ENCODE data around the gene HNRNPA1L2.
"Not testable (repeated sequence)": the region's sequence is repeated elsewhere in the genome, so short reads cannot be mapped to it uniquely, and the experiment has no call there.

HNRNPA1L2 gene

GRCh38 chr13:52609013-52609606 is 33.1 kb upstream of the HNRNPA1L2 start:
- H3K27ac ChIP-seq = not testable (repeated sequence)
- TF ChIP-seq, protein P1, sequence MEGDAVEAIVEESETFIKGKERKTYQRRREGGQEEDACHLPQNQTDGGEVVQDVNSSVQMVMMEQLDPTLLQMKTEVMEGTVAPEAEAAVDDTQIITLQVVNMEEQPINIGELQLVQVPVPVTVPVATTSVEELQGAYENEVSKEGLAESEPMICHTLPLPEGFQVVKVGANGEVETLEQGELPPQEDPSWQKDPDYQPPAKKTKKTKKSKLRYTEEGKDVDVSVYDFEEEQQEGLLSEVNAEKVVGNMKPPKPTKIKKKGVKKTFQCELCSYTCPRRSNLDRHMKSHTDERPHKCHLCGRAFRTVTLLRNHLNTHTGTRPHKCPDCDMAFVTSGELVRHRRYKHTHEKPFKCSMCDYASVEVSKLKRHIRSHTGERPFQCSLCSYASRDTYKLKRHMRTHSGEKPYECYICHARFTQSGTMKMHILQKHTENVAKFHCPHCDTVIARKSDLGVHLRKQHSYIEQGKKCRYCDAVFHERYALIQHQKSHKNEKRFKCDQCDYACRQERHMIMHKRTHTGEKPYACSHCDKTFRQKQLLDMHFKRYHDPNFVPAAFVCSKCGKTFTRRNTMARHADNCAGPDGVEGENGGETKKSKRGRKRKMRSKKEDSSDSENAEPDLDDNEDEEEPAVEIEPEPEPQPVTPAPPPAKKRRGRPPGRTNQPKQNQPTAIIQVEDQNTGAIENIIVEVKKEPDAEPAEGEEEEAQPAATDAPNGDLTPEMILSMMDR (conservative IDR thresholded peaks at IDR 0.05) = peak; percentile 36

- H3K27ac ChIP-seq = not testable (repeated sequence)
These were observed 32.1 kb upstream of the HNRNPA1L2 start for GRCh38 chr13:52610158-52610557.

GRCh38 chr13:52615134-52615801 is 27.0 kb upstream of the HNRNPA1L2 start:
- TF ChIP-seq, protein P1 (conservative IDR thresholded peaks at IDR 0.05) = no peak
- no peak for TF ChIP-seq ZFX (IDR thresholded peaks at IDR 0.05)
- H3K27ac ChIP-seq = no peak overlapping the region

DNA sequence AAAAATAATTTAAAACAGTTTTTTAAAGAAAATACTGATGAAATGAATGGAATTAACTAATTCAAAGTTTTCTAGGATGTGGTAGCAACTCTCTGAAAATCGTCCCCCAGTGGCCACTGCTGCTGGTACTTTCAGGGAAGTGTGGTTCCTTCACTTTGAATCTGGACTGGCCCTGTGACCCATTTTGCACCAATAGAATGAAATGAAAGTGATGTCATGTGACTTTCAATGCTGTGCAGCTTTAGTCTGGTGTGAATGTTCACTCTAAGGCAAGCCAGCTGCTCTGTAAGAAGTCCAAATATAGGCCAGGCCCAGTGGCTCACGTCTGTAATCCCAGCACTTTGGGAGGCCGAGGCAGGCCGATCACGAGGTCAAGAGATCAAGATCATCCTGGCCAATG is 26.4 kb upstream of the HNRNPA1L2 start:
- H3K27ac ChIP-seq = no peak overlapping the region
- TF ChIP-seq, protein P1 (conservative IDR thresholded peaks at IDR 0.05) = no peak
- no peak for TF ChIP-seq ZFX (IDR thresholded peaks at IDR 0.05)

GRCh38 chr13:52617070-52618060 is 24.9 kb upstream of the HNRNPA1L2 start:
- TF ChIP-seq ZFX (IDR thresholded peaks at IDR 0.05) = no peak
- TF ChIP-seq, protein P1 (conservative IDR thresholded peaks at IDR 0.05) = no peak

DNA sequence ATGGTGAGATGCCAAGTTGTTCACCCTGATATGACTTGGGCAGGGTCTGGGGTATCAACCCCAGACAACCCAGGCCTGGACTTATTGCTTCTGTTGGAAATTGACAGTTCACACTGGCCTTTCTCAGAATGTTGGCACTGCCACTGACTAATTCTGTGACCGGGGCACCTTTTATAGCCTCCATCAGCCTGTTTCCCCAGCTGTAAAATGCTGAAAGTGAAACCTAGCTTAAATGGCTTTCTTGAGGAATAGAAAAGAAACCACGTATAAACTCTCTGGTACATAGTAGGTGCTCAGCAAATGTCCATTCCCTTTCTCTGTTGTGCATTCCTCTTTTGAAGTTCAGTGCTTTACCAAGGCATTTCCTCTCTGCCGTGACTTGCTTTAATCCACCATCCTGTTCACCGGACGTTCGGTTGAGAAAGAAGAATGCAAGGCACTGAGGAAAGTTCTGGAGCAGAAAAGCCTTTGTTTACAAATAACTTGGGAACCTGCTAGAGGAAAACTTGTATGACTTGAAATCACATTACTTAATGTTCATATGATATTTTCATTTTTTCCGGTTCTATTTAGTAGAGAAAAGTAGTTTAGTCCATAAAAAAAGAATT is 11.0 kb upstream of the HNRNPA1L2 start:
- H3K27ac ChIP-seq = not testable (repeated sequence)

More at GRCh38 chr13:52617070-52618060, 24.9 kb upstream of the HNRNPA1L2 start:
- peak overlapping the region; percentile 56 for H3K27ac ChIP-seq

DNA sequence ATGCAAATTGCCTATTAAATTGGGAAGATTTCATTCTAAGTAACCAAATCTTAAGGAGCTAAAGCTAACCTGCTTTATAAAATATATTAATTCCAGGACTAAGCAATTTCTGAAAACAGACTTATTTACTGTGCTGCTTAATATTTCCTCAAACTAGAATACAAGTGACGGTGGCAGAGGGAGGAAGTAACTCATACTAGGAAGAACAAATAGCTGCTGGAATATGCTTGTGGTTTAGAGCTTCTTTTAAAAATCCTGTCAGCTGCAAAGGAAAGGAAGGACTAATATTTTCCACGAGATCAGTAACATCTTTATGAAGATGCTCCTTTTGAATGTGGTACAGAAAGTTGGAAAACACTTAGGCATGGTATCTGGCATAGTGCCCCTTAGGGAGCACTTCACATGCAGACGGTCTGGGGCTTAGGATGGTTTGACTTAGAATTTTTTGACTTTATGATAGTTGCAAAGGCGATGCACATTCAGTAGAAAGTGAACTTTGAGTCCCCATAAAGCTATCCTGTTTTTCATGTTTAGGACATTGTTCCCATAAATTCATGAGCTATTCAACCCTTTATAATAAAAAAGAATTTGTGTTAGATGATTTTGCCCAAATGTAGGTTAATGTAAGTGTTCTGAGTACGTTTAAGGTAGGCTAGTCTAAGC is 3.4 kb upstream of the HNRNPA1L2 start:
- no peak overlapping the region for H3K27ac ChIP-seq
- TF ChIP-seq, protein P1 (conservative IDR thresholded peaks at IDR 0.05) = no peak
- TF ChIP-seq ZFX (IDR thresholded peaks at IDR 0.05) = no peak

Data from C4-2B (cell line).